K562 (cell line): ENCODE data around the gene TRPC4AP. TPM values are rescaled to one million over a fixed set of nuclear protein-coding genes. Genes with fewer than 3 reads are reported as not detected.

Experiments used
- BRF1 ChIP-seq: IDR thresholded peaks from 3 replicates; pipeline ENCODE4 v1.6.1; 2011; ENCODE audit warnings: borderline replicate concordance, mild to moderate bottlenecking; ENCODE audit not compliant: insufficient read length; ENCODE audit errors: extremely low read depth
- CTCFL ChIP-seq: IDR thresholded peaks from 2 replicates; pipeline ENCODE4 v1.6.1; 2011; ENCODE audit warnings: borderline replicate concordance, low read depth, mild to moderate bottlenecking, moderate library complexity, low read length; ENCODE audit not compliant: insufficient read depth, poor library complexity, severe bottlenecking
- DEAF1 ChIP-seq: fragments of 450-650 bp; formaldehyde crosslinking; IDR thresholded peaks from 2 replicates; pipeline ENCODE4 v1.4.0; 2020; ENCODE audit warnings: mild to moderate bottlenecking, moderate library complexity
- EZH2 ChIP-seq: IDR thresholded peaks from 2 replicates; pipeline ENCODE4 v1.6.1; 2012; ENCODE audit warnings: low read depth, mild to moderate bottlenecking, inconsistent platforms, low read length, borderline replicate concordance
- HMG20A ChIP-seq: fragments of 450-650 bp; formaldehyde crosslinking; conservative IDR thresholded peaks from 2 replicates; pipeline ENCODE4 v1.4.0; 2020; ENCODE audit warnings: mild to moderate bottlenecking, mixed read lengths
- MEF2A ChIP-seq: IDR thresholded peaks from 2 replicates; pipeline ENCODE4 v1.6.1; 2011; ENCODE audit warnings: low read depth, mild to moderate bottlenecking, low read length, moderate library complexity; ENCODE audit not compliant: control insufficient read depth
- NRF1 ChIP-seq, 2 experiments: fragments of 450-650 bp; IDR thresholded peaks in 1 of 2; conservative IDR thresholded peaks in 1 of 2; 2 replicates each; pipeline ENCODE4 v1.6.1; 2014; ENCODE audit warnings: mild to moderate bottlenecking in 2 of 2
- RB1 ChIP-seq: fragments of 450-650 bp; IDR thresholded peaks from 2 replicates; pipeline ENCODE4 v1.6.1; 2017; ENCODE audit warnings: low read depth, mild to moderate bottlenecking
- RBM39 ChIP-seq: fragments of 200-400 bp; formaldehyde crosslinking; optimal IDR thresholded peaks from 2 replicates; pipeline ENCODE3; 2018; ENCODE audit warnings: low read depth, low read length
- RNF2 ChIP-seq: sonication (generic); IDR thresholded peaks from 2 replicates; pipeline ENCODE4 v1.6.1; 2016
- STAT6 ChIP-seq: sonication (generic); formaldehyde crosslinking; IDR thresholded peaks from 2 replicates; pipeline ENCODE4 v1.8.1; 2023; ENCODE audit warnings: mild to moderate bottlenecking, missing genetic modification reagents
- ZNF77 ChIP-seq: fragments of 250-450 bp; sonication (Bioruptor Pico); IDR thresholded peaks from 2 replicates; pipeline ENCODE4 v1.5.0; 2020
- polyA plus RNA-seq, 8 experiments: library from polyadenylated mRNA; depleted of rRNA in 4 of 8; stranded (reverse) in 5 of 8; unstranded in 3 of 8; fragments of >200 nt; fragmentation: Nextera tagmentation in 2 of 8; fragmentation: Illumina TruSeq in 1 of 8; extraction: Ambion mirVana in 2 of 8; extraction: Trizol in 1 of 8; gene quantifications; 2 replicates each; pipeline versions ENCODE4 v1.2.1 to v1.2.3, GENCODE V29; 2011 to 2014; ENCODE audit warnings: inconsistent platforms in 1 of 8, missing spikeins in 1 of 8
- total RNA-seq, 7 experiments: library from RNA; depleted of rRNA in 6 of 7; stranded (reverse); fragments of >200 nt in 6 of 7; fragmentation: Illumina TruSeq in 2 of 7; extraction: Trizol in 2 of 7; gene quantifications; 2 replicates each; pipeline versions ENCODE4 v1.2.1 to v1.2.3, GENCODE V29; 2011 to 2021; ENCODE audit warnings: low replicate concordance in 1 of 7
- TF ChIP-seq, protein P1 (sequence below): fragments of 250-450 bp; sonication (Bioruptor Pico); IDR thresholded peaks from 2 replicates; pipeline ENCODE4 v1.4.0; 2020; ENCODE audit warnings: mild to moderate bottlenecking, moderate library complexity
- TF ChIP-seq, protein P2 (sequence below): sonication (generic); formaldehyde crosslinking; IDR thresholded peaks from 2 replicates; pipeline ENCODE4 v1.9.0; 2022; ENCODE audit warnings: mild to moderate bottlenecking, missing genetic modification reagents

The TRPC4AP gene
- total and polyA plus RNA-seq, 9 of the 15 experiments (the other 6 are each of a cell fraction or from before 2014, with no cell fraction given): 2.3 to 70.3 (median 33.3) TPM

- no peak for TF ChIP-seq STAT6 (CRISPR knock-in tag)
- no peak for TF ChIP-seq MEF2A
- peak; percentile 39 for TF ChIP-seq RNF2
- TF ChIP-seq, protein P1, sequence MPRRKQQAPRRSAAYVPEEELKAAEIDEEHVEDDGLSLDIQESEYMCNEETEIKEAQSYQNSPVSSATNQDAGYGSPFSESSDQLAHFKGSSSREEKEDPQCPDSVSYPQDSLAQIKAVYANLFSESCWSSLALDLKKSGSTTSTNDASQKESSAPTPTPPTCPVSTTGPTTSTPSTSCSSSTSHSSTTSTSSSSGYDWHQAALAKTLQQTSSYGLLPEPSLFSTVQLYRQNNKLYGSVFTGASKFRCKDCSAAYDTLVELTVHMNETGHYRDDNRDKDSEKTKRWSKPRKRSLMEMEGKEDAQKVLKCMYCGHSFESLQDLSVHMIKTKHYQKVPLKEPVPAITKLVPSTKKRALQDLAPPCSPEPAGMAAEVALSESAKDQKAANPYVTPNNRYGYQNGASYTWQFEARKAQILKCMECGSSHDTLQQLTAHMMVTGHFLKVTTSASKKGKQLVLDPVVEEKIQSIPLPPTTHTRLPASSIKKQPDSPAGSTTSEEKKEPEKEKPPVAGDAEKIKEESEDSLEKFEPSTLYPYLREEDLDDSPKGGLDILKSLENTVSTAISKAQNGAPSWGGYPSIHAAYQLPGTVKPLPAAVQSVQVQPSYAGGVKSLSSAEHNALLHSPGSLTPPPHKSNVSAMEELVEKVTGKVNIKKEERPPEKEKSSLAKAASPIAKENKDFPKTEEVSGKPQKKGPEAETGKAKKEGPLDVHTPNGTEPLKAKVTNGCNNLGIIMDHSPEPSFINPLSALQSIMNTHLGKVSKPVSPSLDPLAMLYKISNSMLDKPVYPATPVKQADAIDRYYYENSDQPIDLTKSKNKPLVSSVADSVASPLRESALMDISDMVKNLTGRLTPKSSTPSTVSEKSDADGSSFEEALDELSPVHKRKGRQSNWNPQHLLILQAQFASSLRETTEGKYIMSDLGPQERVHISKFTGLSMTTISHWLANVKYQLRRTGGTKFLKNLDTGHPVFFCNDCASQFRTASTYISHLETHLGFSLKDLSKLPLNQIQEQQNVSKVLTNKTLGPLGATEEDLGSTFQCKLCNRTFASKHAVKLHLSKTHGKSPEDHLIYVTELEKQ (CRISPR knock-in tag): no peak
- peak; percentile 56 for TF ChIP-seq RBM39
- TF ChIP-seq HMG20A (CRISPR knock-in tag): no peak
- peak; percentile 95 to 96 for TF ChIP-seq NRF1 (conservative IDR thresholded peaks at IDR 0.05 in 1 of 2, IDR thresholded peaks at IDR 0.05 in 1 of 2)
- peak; percentile 46 for TF ChIP-seq CTCFL
- peak; percentile 66; the same call in 1 of the 2 replicates for TF ChIP-seq RB1
- TF ChIP-seq BRF1: no peak
- no peak for TF ChIP-seq EZH2
- no peak for TF ChIP-seq ZNF77 (CRISPR knock-in tag)
- TF ChIP-seq DEAF1 (CRISPR knock-in tag): 0 out of 2 replicates have a peak, but pooled peaks have one; percentile 7
- TF ChIP-seq, protein P2, sequence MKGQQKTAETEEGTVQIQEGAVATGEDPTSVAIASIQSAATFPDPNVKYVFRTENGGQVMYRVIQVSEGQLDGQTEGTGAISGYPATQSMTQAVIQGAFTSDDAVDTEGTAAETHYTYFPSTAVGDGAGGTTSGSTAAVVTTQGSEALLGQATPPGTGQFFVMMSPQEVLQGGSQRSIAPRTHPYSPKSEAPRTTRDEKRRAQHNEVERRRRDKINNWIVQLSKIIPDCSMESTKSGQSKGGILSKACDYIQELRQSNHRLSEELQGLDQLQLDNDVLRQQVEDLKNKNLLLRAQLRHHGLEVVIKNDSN (CRISPR knock-in tag): peak; percentile 50
Observed at GRCh38 chr20:34955231-34956040, 137.2 kb downstream of the TRPC4AP start, which contains the start of the genes GSS and MYH7B (continued).
